SK-N-SH treated with all-trans-retinoic acid at 6 μM for 48 hours (cell line): ENCODE results near the gene SLCO3A1.

Experiments used
- ATAC-seq: fragments of 200-7000 bp; cut with Tn5 transposase; 3 replicates; pipeline ENCODE4 v1.9.1; 2020; ENCODE audit warnings: mild to moderate bottlenecking, moderate library complexity
- ARNTL ChIP-seq: fragments of 450-650 bp; formaldehyde crosslinking; IDR thresholded peaks from 2 replicates; pipeline ENCODE4 v1.5.0; 2020; ENCODE audit warnings: low read depth, mild to moderate bottlenecking, moderate library complexity, borderline replicate concordance
- CSDC2 ChIP-seq: fragments of 250-450 bp; sonication (Bioruptor Pico); IDR thresholded peaks from 2 replicates; pipeline ENCODE4 v1.5.0; 2020; ENCODE audit warnings: mild to moderate bottlenecking, moderate library complexity
- ESRRG ChIP-seq: fragments of 250-450 bp; sonication (Bioruptor Pico); IDR thresholded peaks from 2 replicates; pipeline ENCODE4 v1.6.1; 2021; ENCODE audit warnings: mild to moderate bottlenecking
- GLIS3 ChIP-seq: fragments of 250-450 bp; sonication (Bioruptor Pico); IDR thresholded peaks from 2 replicates; pipeline ENCODE4 v1.5.0; 2020; ENCODE audit warnings: mild to moderate bottlenecking, moderate library complexity
- ISL1 ChIP-seq: fragments of 250-450 bp; sonication (Bioruptor Pico); IDR thresholded peaks from 2 replicates; pipeline ENCODE4 v2.1.2; 2022; ENCODE audit warnings: mild to moderate bottlenecking, moderate library complexity
- OSR1 ChIP-seq: fragments of 250-450 bp; sonication (Bioruptor Pico); IDR thresholded peaks from 2 replicates; pipeline ENCODE4 v1.8.0; 2022; ENCODE audit warnings: moderate library complexity, mild to moderate bottlenecking, inconsistent platforms
- RARB ChIP-seq: fragments of 250-450 bp; sonication (Bioruptor Pico); IDR thresholded peaks from 2 replicates; pipeline ENCODE4 v1.8.0; 2021; ENCODE audit warnings: mild to moderate bottlenecking, moderate library complexity
- TCF4 ChIP-seq: fragments of 250-450 bp; sonication (Bioruptor Pico); IDR thresholded peaks from 2 replicates; pipeline ENCODE4 v1.8.0; 2021; ENCODE audit warnings: mild to moderate bottlenecking, moderate library complexity, borderline replicate concordance
- ZC3H10 ChIP-seq: fragments of 250-450 bp; sonication (Bioruptor Pico); IDR thresholded peaks from 2 replicates; pipeline ENCODE4 v1.5.1; 2021; ENCODE audit warnings: mild to moderate bottlenecking, moderate library complexity
- ZFP3 ChIP-seq: fragments of 250-450 bp; sonication (Bioruptor Pico); IDR thresholded peaks from 2 replicates; pipeline ENCODE4 v1.5.0; 2020; ENCODE audit warnings: mild to moderate bottlenecking, moderate library complexity
- ZFP30 ChIP-seq: fragments of 450-650 bp; formaldehyde crosslinking; IDR thresholded peaks from 2 replicates; pipeline ENCODE4 v1.5.0; 2022; ENCODE audit warnings: mild to moderate bottlenecking, moderate library complexity
- ZNF8 ChIP-seq: fragments of 450-650 bp; formaldehyde crosslinking; IDR thresholded peaks from 2 replicates; pipeline ENCODE4 v1.5.0; 2020; ENCODE audit warnings: mild to moderate bottlenecking, moderate library complexity
- TF ChIP-seq, protein P1 (sequence below): fragments of 250-450 bp; sonication (Bioruptor Pico); IDR thresholded peaks from 2 replicates; pipeline ENCODE4 v1.8.0; 2020; ENCODE audit warnings: mild to moderate bottlenecking, moderate library complexity, borderline replicate concordance
- TF ChIP-seq, protein P2 (sequence below): fragments of 250-450 bp; sonication (Bioruptor Pico); IDR thresholded peaks from 2 replicates; pipeline ENCODE4 v1.5.0; 2020; ENCODE audit warnings: mild to moderate bottlenecking, moderate library complexity
- TF ChIP-seq, protein P3 (sequence below): fragments of 250-450 bp; sonication (Bioruptor Pico); IDR thresholded peaks from 2 replicates; pipeline ENCODE4 v1.5.1; 2020; ENCODE audit warnings: low read depth, mild to moderate bottlenecking, moderate library complexity
- TF ChIP-seq, protein P4 (sequence below): fragments of 250-450 bp; sonication (Bioruptor Pico); IDR thresholded peaks from 2 replicates; pipeline ENCODE4 v1.5.1; 2021; ENCODE audit warnings: mild to moderate bottlenecking, moderate library complexity

The SLCO3A1 gene

DNA sequence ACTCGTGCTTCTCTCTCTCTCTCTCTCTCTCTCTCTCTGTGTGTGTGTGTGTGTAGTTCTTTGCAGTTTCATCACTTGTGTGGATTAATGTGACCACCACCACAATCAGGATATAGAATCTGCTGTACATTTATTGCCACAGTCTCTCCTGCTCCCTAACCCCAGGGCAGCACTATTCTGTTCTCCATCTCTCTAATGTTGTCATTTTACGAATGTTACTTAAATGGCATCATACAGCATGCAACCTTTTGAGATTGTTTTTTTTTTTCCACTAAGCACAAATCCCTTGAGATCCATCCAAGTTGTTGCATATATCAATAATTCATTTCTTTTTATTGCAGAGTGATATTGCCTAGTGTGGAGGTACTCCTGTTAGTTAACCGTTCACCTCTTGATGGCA, 26.9 kb downstream of the SLCO3A1 start (continued):
- TF ChIP-seq, protein P1, sequence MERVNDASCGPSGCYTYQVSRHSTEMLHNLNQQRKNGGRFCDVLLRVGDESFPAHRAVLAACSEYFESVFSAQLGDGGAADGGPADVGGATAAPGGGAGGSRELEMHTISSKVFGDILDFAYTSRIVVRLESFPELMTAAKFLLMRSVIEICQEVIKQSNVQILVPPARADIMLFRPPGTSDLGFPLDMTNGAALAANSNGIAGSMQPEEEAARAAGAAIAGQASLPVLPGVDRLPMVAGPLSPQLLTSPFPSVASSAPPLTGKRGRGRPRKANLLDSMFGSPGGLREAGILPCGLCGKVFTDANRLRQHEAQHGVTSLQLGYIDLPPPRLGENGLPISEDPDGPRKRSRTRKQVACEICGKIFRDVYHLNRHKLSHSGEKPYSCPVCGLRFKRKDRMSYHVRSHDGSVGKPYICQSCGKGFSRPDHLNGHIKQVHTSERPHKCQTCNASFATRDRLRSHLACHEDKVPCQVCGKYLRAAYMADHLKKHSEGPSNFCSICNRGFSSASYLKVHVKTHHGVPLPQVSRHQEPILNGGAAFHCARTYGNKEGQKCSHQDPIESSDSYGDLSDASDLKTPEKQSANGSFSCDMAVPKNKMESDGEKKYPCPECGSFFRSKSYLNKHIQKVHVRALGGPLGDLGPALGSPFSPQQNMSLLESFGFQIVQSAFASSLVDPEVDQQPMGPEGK = no peak

DNA sequence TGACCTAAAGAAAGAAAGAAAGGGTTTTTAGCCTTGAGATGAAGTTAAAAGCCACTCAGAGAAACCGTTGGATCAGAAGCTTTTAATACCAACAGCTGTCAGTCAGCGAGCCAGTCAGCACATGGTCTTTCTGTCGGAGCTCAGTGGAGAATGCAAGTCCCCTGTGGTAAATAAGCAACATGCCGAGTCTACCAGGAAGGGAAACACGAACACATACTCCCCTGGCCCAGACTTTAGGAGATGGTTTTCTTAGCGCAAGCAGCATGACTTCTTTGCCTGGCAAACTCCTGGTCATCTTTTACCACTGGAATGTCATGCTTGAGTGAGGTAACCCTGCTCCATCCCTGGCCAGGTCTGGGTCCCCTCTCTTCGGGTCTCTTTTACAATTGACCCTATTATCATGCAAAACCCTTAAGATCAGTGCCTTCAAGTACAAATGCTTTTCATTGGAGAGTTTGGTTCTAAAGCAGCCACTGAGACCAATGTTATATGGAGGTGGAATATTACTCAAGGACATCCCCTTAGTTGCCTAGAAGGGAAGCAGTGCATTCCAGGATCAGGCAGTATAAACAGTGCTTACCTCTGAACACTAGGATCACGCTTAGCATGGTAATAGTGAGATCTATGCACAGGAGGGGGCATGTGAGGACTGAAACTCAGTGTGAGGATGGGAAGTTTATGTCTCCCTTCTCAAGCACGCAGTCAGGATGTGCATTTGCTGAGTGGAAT, 28.2 kb downstream of the SLCO3A1 start:
- no peak for ATAC-seq
- TF ChIP-seq ZC3H10 (CRISPR knock-in tag) (no peak), ISL1 (no peak), OSR1 (CRISPR knock-in tag) (no peak), ZFP30 (CRISPR knock-in tag) (no peak)
- TF ChIP-seq, protein P1 = no peak
- TF ChIP-seq, protein P2, sequence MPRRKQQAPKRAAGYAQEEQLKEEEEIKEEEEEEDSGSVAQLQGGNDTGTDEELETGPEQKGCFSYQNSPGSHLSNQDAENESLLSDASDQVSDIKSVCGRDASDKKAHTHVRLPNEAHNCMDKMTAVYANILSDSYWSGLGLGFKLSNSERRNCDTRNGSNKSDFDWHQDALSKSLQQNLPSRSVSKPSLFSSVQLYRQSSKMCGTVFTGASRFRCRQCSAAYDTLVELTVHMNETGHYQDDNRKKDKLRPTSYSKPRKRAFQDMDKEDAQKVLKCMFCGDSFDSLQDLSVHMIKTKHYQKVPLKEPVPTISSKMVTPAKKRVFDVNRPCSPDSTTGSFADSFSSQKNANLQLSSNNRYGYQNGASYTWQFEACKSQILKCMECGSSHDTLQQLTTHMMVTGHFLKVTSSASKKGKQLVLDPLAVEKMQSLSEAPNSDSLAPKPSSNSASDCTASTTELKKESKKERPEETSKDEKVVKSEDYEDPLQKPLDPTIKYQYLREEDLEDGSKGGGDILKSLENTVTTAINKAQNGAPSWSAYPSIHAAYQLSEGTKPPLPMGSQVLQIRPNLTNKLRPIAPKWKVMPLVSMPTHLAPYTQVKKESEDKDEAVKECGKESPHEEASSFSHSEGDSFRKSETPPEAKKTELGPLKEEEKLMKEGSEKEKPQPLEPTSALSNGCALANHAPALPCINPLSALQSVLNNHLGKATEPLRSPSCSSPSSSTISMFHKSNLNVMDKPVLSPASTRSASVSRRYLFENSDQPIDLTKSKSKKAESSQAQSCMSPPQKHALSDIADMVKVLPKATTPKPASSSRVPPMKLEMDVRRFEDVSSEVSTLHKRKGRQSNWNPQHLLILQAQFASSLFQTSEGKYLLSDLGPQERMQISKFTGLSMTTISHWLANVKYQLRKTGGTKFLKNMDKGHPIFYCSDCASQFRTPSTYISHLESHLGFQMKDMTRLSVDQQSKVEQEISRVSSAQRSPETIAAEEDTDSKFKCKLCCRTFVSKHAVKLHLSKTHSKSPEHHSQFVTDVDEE (CRISPR knock-in tag) = no peak

DNA sequence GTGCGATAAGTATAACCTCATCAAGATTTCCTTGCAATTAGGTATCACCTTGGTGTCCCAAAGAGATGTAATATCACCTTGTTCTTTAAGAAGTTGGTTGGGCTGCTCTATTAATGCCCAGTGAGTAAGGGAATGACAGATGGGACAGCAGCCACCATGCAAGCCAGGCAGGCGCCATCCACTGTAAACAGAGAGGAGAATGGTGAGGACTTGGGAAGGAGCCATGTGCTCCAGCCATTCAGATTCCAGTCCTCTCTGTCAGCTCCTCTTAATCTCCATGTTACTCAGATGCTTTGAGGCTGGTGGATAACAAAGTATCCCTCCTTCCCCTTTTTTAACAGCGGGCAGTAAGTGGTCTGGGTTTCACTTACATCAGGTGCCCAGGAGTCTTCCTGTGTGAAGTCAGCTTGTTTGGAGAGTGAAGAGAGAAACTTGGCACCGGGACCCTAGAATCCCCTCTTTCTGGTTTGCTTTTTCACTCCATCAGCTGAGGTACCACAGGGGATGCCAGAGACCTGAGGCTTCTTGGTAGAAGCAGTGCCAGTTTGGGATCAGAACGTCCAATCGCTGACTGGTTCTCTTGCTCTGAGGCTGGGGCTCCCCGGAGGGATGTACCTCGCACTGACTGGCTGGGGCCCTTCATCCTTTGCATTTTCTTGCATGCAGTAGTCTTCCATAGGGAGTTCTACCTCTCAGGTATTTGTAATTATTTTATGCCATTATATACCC, 29.5 kb downstream of the SLCO3A1 start:
- ATAC-seq = peak; percentile 40; the same call in 2 of the 3 replicates
- TF ChIP-seq RARB (CRISPR knock-in tag) (no peak), ZFP3 (CRISPR knock-in tag) (no peak), ESRRG (CRISPR knock-in tag) (no peak), ZC3H10 (CRISPR knock-in tag) (no peak), ISL1 (no peak), TCF4 (no peak), ARNTL (CRISPR knock-in tag) (no peak)
- TF ChIP-seq, protein P3, sequence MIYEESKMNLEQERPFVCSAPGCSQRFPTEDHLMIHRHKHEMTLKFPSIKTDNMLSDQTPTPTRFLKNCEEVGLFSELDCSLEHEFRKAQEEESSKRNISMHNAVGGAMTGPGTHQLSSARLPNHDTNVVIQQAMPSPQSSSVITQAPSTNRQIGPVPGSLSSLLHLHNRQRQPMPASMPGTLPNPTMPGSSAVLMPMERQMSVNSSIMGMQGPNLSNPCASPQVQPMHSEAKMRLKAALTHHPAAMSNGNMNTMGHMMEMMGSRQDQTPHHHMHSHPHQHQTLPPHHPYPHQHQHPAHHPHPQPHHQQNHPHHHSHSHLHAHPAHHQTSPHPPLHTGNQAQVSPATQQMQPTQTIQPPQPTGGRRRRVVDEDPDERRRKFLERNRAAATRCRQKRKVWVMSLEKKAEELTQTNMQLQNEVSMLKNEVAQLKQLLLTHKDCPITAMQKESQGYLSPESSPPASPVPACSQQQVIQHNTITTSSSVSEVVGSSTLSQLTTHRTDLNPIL (CRISPR knock-in tag) = no peak
- TF ChIP-seq, protein P4, sequence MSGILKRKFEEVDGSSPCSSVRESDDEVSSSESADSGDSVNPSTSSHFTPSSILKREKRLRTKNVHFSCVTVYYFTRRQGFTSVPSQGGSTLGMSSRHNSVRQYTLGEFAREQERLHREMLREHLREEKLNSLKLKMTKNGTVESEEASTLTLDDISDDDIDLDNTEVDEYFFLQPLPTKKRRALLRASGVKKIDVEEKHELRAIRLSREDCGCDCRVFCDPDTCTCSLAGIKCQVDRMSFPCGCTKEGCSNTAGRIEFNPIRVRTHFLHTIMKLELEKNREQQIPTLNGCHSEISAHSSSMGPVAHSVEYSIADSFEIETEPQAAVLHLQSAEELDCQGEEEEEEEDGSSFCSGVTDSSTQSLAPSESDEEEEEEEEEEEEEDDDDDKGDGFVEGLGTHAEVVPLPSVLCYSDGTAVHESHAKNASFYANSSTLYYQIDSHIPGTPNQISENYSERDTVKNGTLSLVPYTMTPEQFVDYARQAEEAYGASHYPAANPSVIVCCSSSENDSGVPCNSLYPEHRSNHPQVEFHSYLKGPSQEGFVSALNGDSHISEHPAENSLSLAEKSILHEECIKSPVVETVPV (CRISPR knock-in tag) = no peak

DNA sequence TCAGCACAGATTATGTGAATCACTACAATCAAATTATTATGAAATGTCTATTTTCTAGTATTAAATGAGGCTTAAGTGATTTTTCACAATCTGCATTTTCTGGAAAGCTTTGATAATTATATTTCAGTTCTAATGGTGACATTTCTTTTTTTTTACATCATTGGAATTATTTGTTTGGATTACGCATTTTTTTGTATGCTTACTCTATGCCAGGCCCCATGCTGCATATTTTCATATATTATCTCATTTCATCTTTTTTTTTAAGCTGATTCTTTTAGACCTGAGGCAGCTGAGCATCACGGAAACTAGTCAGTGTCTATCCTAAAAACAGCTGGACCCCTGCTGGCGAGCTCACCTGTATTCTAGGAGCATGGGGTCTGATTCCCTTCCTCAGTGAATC, 31.1 kb downstream of the SLCO3A1 start:
- ATAC-seq = peak; percentile 40
- TF ChIP-seq ZNF8 (no peak), GLIS3 (CRISPR knock-in tag) (no peak), ISL1 (0 out of 2 replicates have a peak, but pooled peaks have one; percentile 15)
- TF ChIP-seq, all 23 proteins: peak for 1

DNA sequence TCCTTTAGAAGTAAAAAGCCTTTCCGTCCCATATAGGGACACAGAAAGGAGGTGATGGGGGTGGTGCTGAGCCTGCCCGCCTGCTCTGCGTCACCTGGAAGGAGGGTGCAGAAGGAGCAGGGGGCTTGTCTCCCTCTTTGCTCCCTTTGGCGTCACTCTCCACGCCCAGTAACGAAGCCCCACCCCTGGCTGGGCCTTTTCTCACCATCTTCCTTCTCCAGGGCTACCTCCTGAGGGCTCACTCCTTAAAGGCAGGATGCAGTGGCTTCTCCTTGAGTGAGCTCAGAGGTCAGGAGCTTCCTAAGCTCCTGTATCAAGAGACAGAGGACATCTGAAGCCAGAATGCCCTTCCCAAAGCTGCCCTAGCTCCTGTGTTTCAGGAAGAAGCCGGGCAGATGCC, 31.5 kb downstream of the SLCO3A1 start:
- no peak for ATAC-seq
- TF ChIP-seq, protein P2 (CRISPR knock-in tag) = no peak
- TF ChIP-seq, protein P3 (CRISPR knock-in tag) = no peak
- no peak for TF ChIP-seq CSDC2 (CRISPR knock-in tag)
- TF ChIP-seq, protein P1 = no peak
- no peak for TF ChIP-seq OSR1 (CRISPR knock-in tag)
